HepG2 (cell line): ENCODE results near the gene CNOT2. TPM values are rescaled to one million over a fixed set of nuclear protein-coding genes. Genes with fewer than 3 reads are reported as not detected.

Source experiments
- ATAC-seq: fragments of 200-7000 bp; cut with Tn5 transposase; 3 replicates; pipeline ENCODE4 v1.9.1; 2020; ENCODE audit warnings: mild to moderate bottlenecking, moderate library complexity
- BruUV-seq: library from RNA; stranded (reverse); fragments of 400-500 nt; replicated peaks from 2 replicates; lab custom pipeline; 2021; lab: Mats Ljungman, UMichigan
- CTCF ChIA-PET: fragments of 300-600 bp; formaldehyde crosslinking; extraction: SDS; loops from one replicate; lab custom pipeline; 2021; ENCODE audit warnings: low total read pairs, inconsistent platforms, low intra/inter-chr PET ratio; lab: Yijun Ruan, JAX
- POLR2A ChIA-PET: fragments of 350-600 bp; sonication (Branson Sonifier 250); formaldehyde crosslinking; loops from one replicate; lab custom pipeline; 2020; ENCODE audit warnings: antibody characterized with exemption, inconsistent platforms; lab: Yijun Ruan, JAX
- DNase-seq: peaks from one replicate; pipeline ENCODE4 v3.0.0-alpha.2; 2015; ENCODE audit warnings: low spot score
- FAIRE-seq: peaks from 3 replicates; lab custom pipeline; 2011; peaks lifted over from hg19 to GRCh38; lab: Jason Lieb, UNC
- H2AFZ ChIP-seq: one replicate; pipeline ENCODE4 v1.6.1; 2011; ENCODE audit warnings: low read length, inconsistent platforms
- H3K27ac ChIP-seq: fragments of 300-600 bp; 3 replicates; pipeline ENCODE4 v1.8.0; 2011; ENCODE audit warnings: mixed run types, mild to moderate bottlenecking, mixed read lengths, low read length, inconsistent platforms; ENCODE audit not compliant: insufficient read depth; ENCODE audit errors: extremely low read length
- H3K27me3 ChIP-seq, 2 experiments: fragments of 200-600 bp in 1 of 2; 2 replicates in 1 of 2; 3 replicates in 1 of 2; pipeline versions ENCODE4 v1.6.0 to v1.8.0; 2011; ENCODE audit warnings: low read length in 2 of 2, mild to moderate bottlenecking in 2 of 2, moderate library complexity in 2 of 2, inconsistent platforms in 1 of 2; ENCODE audit not compliant: insufficient read depth in 2 of 2, control insufficient read depth in 1 of 2
- H3K36me3 ChIP-seq, 2 experiments: fragments of 200-600 bp in 1 of 2; replicated peaks in 1 of 2; 2 replicates in 1 of 2; 3 replicates in 1 of 2; pipeline versions ENCODE4 v1.5.1 to v1.8.0; 2011; ENCODE audit warnings: low read length in 2 of 2, inconsistent platforms in 1 of 2; ENCODE audit not compliant: insufficient read depth in 2 of 2, control insufficient read depth in 1 of 2
- H3K4me1 ChIP-seq: 2 replicates; pipeline ENCODE4 v1.5.1; 2012; ENCODE audit warnings: low read length, inconsistent platforms; ENCODE audit not compliant: insufficient read depth
- H3K4me2 ChIP-seq: 2 replicates; pipeline ENCODE4 v1.6.0; 2011; ENCODE audit warnings: low read depth, low read length, inconsistent platforms
- H3K4me3 ChIP-seq, 3 experiments: fragments of 200-600 bp in 1 of 3; sonication (generic), shearing (Covaris generic) in 1 of 3; replicated peaks in 1 of 3; 2 replicates each; pipeline ENCODE4 v1.5.1; 2011 to 2016; ENCODE audit warnings: low read length in 3 of 3, inconsistent platforms in 2 of 3, low read depth in 2 of 3, mild to moderate bottlenecking in 2 of 3, control low read depth in 1 of 3, mixed read lengths in 1 of 3; ENCODE audit not compliant: insufficient read depth in 1 of 3
- H3K79me2 ChIP-seq: one replicate; pipeline ENCODE4 v1.6.1; 2011; ENCODE audit warnings: low read length, inconsistent platforms; ENCODE audit not compliant: insufficient read depth
- H3K9ac ChIP-seq: 2 replicates; pipeline ENCODE4 v1.6.0; 2011; ENCODE audit warnings: mild to moderate bottlenecking, low read depth, low read length, inconsistent platforms; ENCODE audit not compliant: insufficient read depth
- H3K9me3 ChIP-seq: 2 replicates; pipeline ENCODE4 v1.5.1; 2012; ENCODE audit warnings: mild to moderate bottlenecking, low read length
- H4K20me1 ChIP-seq: 2 replicates; pipeline ENCODE4 v1.6.0; 2011; ENCODE audit warnings: inconsistent platforms, mild to moderate bottlenecking, low read length, moderate library complexity; ENCODE audit not compliant: insufficient read depth
- CBX1 ChIP-seq: IDR thresholded peaks from one replicate; pipeline ENCODE4 v1.6.1; 2016; ENCODE audit warnings: antibody characterized with exemption, low read depth
- CEBPB ChIP-seq: IDR thresholded peaks from 2 replicates; pipeline ENCODE4 v1.6.1; 2011; ENCODE audit warnings: low read depth, low read length, improper control_type of control experiment, borderline replicate concordance
- CEBPG ChIP-seq: IDR thresholded peaks from 2 replicates; pipeline ENCODE4 v1.6.1; 2016
- CSRNP2 ChIP-seq: sonication (generic); formaldehyde crosslinking; conservative IDR thresholded peaks from 2 replicates; pipeline ENCODE4 v1.8.0; 2022; ENCODE audit warnings: low read depth, missing genetic modification reagents
- GABPA ChIP-seq, 2 experiments: IDR thresholded peaks; 2 replicates each; pipeline ENCODE4 v1.6.1; 2011 to 2016; ENCODE audit warnings: low read depth in 2 of 2, low read length in 1 of 2, missing biosample characterization in 1 of 2, missing genetic modification characterization in 1 of 2
- MXD1 ChIP-seq: sonication (generic); formaldehyde crosslinking; IDR thresholded peaks from 2 replicates; pipeline ENCODE4 v1.4.0; 2020; ENCODE audit warnings: mild to moderate bottlenecking, missing genetic modification reagents
- NRL ChIP-seq: sonication (generic); formaldehyde crosslinking; IDR thresholded peaks from 2 replicates; pipeline ENCODE4 v1.5.0; 2020; ENCODE audit warnings: missing genetic modification reagents, mild to moderate bottlenecking, moderate library complexity, borderline replicate concordance
- PLRG1 ChIP-seq: fragments of 450-650 bp; conservative IDR thresholded peaks from 2 replicates; pipeline ENCODE4 v1.6.1; 2016
- TBX3 ChIP-seq: fragments of 450-650 bp; IDR thresholded peaks from 2 replicates; pipeline ENCODE4 v1.6.1; 2017; ENCODE audit warnings: antibody characterized with exemption, mild to moderate bottlenecking, inconsistent platforms, borderline replicate concordance
- U2AF1 ChIP-seq: fragments of 200-400 bp; formaldehyde crosslinking; optimal IDR thresholded peaks from 2 replicates; pipeline ENCODE3; 2017; ENCODE audit warnings: mild to moderate bottlenecking, low read depth, low read length
- ZBTB38 ChIP-seq: sonication (generic); formaldehyde crosslinking; IDR thresholded peaks from 2 replicates; pipeline ENCODE4 v1.5.1; 2020; ENCODE audit warnings: mild to moderate bottlenecking, missing genetic modification reagents
- ZFP62 ChIP-seq: sonication (generic); formaldehyde crosslinking; IDR thresholded peaks from 2 replicates; pipeline ENCODE4 v1.4.0; 2020; ENCODE audit warnings: missing genetic modification reagents
- ZSCAN9 ChIP-seq: IDR thresholded peaks from 2 replicates; pipeline ENCODE4 v1.6.1; 2016; ENCODE audit warnings: borderline replicate concordance
- WGBS: methylation state at CpG from one replicate; pipeline ENCODE4 v1.1.6; 2017; ENCODE audit warnings: low lambda C conversion rate; 5-methylcytosine and 5-hydroxymethylcytosine counted together
- in situ Hi-C: cut with HindIII; loops from 2 replicates; pipeline ENCODE4 v1.10.0; 2017; ENCODE audit warnings: low pct_unique_long_range_greater_than_20kb; ENCODE audit not compliant: extremely low pct_ligation_motif_present
- intact Hi-C: fragments of 100-400 bp; cut with micrococcal nuclease; formaldehyde crosslinking; loops from one replicate; pipeline ENCODE4 v1.10.0; 2022; ENCODE audit not compliant: unreplicated experiment
- polyA plus RNA-seq, 8 experiments: library from polyadenylated mRNA; depleted of rRNA in 3 of 8; stranded (reverse) in 7 of 8; unstranded in 1 of 8; fragments of >200 nt; fragmentation: Illumina TruSeq in 4 of 8; extraction: Trizol in 4 of 8; gene quantifications; 2 replicates each; pipeline versions ENCODE4 v1.2.1 to v1.2.3, GENCODE V29; 2011 to 2016; ENCODE audit warnings: low read depth in 4 of 8, missing spikeins in 1 of 8, mixed read lengths in 1 of 8; ENCODE audit not compliant: insufficient read depth in 1 of 8
- total RNA-seq, 5 experiments: library from RNA; depleted of rRNA; stranded (reverse); fragments of >200 nt; fragmentation: Illumina TruSeq; extraction: Trizol; gene quantifications; 2 replicates each; pipeline ENCODE4 v1.2.3, GENCODE V29; 2016; ENCODE audit warnings: low read depth in 1 of 5
- TF ChIP-seq, protein P1 (sequence below): sonication (generic); formaldehyde crosslinking; IDR thresholded peaks from 2 replicates; pipeline ENCODE4 v1.4.0; 2020; ENCODE audit warnings: missing genetic modification reagents

CNOT2 gene
- total and polyA plus RNA-seq, 2 of the 13 experiments (the other 11 are each of a cell fraction or from before 2014, with no cell fraction given) = 54.5 to 76.6 TPM

- ChIA-PET CTCF (no interaction called here), POLR2A (interaction anchor here (1.3 kb wide), 1 partner anchor 12 kb away, joined by 5 read pairs; the partner anchor contains the start of gene CNOT2)
- Histone ChIP-seq H3K4me3 (no peak overlapping the region), H3K4me1 (no peaks in the 10 kb centered on the region), H3K27ac (no peak overlapping the region), H3K79me2 (no peaks in the 10 kb centered on the region), H4K20me1 (no peaks in the 10 kb centered on the region), H2AFZ (no peak overlapping the region), H3K36me3 (no peaks in the 10 kb centered on the region), H3K27me3 (no peaks in the 10 kb centered on the region), H3K4me2 (no peak overlapping the region), H3K9ac (no peak overlapping the region), H3K9me3 (no peaks in the 10 kb centered on the region)
- ATAC-seq (peak; percentile 56; the same call in 2 of the 3 replicates), FAIRE-seq (no peak), DNase-seq (no peak)
- no peak for TF ChIP-seq ZBTB38 (CRISPR knock-in tag)
- 0 out of 2 replicates have a peak, but pooled peaks have one; percentile 17 for TF ChIP-seq CEBPG (CRISPR knock-in tag)
- no peak for TF ChIP-seq ZSCAN9 (CRISPR knock-in tag)
- TF ChIP-seq NRL = no peak
- TF ChIP-seq ZFP62 (CRISPR knock-in tag) = no peak
- TF ChIP-seq CSRNP2 (CRISPR knock-in tag) = no peak
- TF ChIP-seq CEBPB = peak; percentile 62
- TF ChIP-seq PLRG1 = no peak
- TF ChIP-seq, protein P1, sequence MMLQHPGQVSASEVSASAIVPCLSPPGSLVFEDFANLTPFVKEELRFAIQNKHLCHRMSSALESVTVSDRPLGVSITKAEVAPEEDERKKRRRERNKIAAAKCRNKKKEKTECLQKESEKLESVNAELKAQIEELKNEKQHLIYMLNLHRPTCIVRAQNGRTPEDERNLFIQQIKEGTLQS = no peak
- no peak for TF ChIP-seq CBX1
- no peak for TF ChIP-seq U2AF1
- TF ChIP-seq MXD1 = no peak
- TF ChIP-seq GABPA (IDR thresholded peaks at IDR 0.05; ENCODE audit: low read depth, low read length) = no peak
- TF ChIP-seq GABPA (CRISPR knock-in tag; IDR thresholded peaks at IDR 0.05; ENCODE audit: low read depth) = no peak
- TF ChIP-seq TBX3 = no peak
- no TSS peak for BruUV-seq
- in situ Hi-C loops = no loop called here
- 45% methylated on average over 2 of the region's 2 CpGs for WGBS
- intact Hi-C loops = no loop called here
Observed at GRCh38 chr12:70230934-70231606, 12.2 kb upstream of the CNOT2 start.
